Loucy (cell line): ENCODE measurements around the gene FHOD1.

Source experiments
- CTCF ChIP-seq: fragments of 200-600 bp; sonication (generic); conservative IDR thresholded peaks from 2 replicates; pipeline ENCODE4 v1.5.1; 2014; ENCODE audit warnings: mild to moderate bottlenecking, antibody characterized with exemption, low read length
- EZH2phosphoT487 ChIP-seq: fragments of 200-600 bp; IDR thresholded peaks from 2 replicates; pipeline ENCODE4 v1.6.1; 2018; ENCODE audit warnings: antibody characterized with exemption, mild to moderate bottlenecking, moderate library complexity, borderline replicate concordance

GRCh38 chr16:67230809-67231660 is 16.2 kb downstream of the FHOD1 start:
- TF ChIP-seq CTCF, result no peak
- TF ChIP-seq EZH2phosphoT487, result no peak
